WTC11 (cell line): ENCODE data around the gene DIP2A. TPM values are rescaled to one million over a fixed set of nuclear protein-coding genes. Genes with fewer than 3 reads are reported as not detected.

Source experiments
- ATAC-seq: fragments of 200-7000 bp; cut with Tn5 transposase; 2 replicates; pipeline ENCODE4 v1.10.0; 2021; ENCODE audit warnings: mild to moderate bottlenecking, moderate library complexity
- CTCF ChIA-PET: fragments of 300-600 bp; sonication (Branson Sonifier 250); formaldehyde crosslinking; loops from one replicate; lab custom pipeline; 2021; ENCODE audit warnings: antibody characterized with exemption; lab: Charles Lee
- POLR2A ChIA-PET: fragments of 350-600 bp; sonication (Branson Sonifier 250); formaldehyde crosslinking; loops from one replicate; lab custom pipeline; 2021; ENCODE audit warnings: antibody characterized with exemption; lab: Charles Lee
- DNase-seq: peaks from one replicate; pipeline ENCODE4 v3.0.0; 2021; ENCODE audit warnings: low spot score
- H3K27ac Mint-ChIP-seq: 2 replicates; pipeline ENCODE4 v1.8.0; 2021; ENCODE audit warnings: mixed read lengths
- H3K27me3 Mint-ChIP-seq: 2 replicates; pipeline ENCODE4 v1.8.0; 2021; ENCODE audit warnings: low read depth, mild to moderate bottlenecking, moderate library complexity, mixed read lengths
- H3K36me3 Mint-ChIP-seq: 2 replicates; pipeline ENCODE4 v1.8.0; 2021; ENCODE audit warnings: mixed read lengths
- H3K4me1 Mint-ChIP-seq: 2 replicates; pipeline ENCODE4 v1.8.0; 2022; ENCODE audit warnings: mixed read lengths
- H3K4me3 Mint-ChIP-seq: 2 replicates; pipeline ENCODE4 v1.8.0; 2021; ENCODE audit warnings: mild to moderate bottlenecking, moderate library complexity, mixed read lengths
- H3K9me3 Mint-ChIP-seq: 2 replicates; pipeline ENCODE4 v1.8.0; 2021; ENCODE audit warnings: mixed read lengths
- ATF3 ChIP-seq: sonication (generic); formaldehyde crosslinking; conservative IDR thresholded peaks from 2 replicates; pipeline ENCODE4 v1.8.1; 2022; ENCODE audit warnings: mild to moderate bottlenecking, missing genetic modification reagents
- ATF6 ChIP-seq: sonication (generic); formaldehyde crosslinking; IDR thresholded peaks from 2 replicates; pipeline ENCODE4 v1.8.1; 2023; ENCODE audit warnings: mild to moderate bottlenecking, missing genetic modification reagents
- ERG ChIP-seq: fragments of 250-450 bp; sonication (Bioruptor Pico); IDR thresholded peaks from 2 replicates; pipeline ENCODE4 v1.8.0; 2021; ENCODE audit warnings: mild to moderate bottlenecking
- ETV6 ChIP-seq: sonication (generic); formaldehyde crosslinking; IDR thresholded peaks from 2 replicates; pipeline ENCODE4 v1.8.1; 2022; ENCODE audit warnings: mild to moderate bottlenecking, missing genetic modification reagents
- FOXP4 ChIP-seq: sonication (generic); formaldehyde crosslinking; IDR thresholded peaks from 2 replicates; pipeline ENCODE4 v1.8.0; 2022; ENCODE audit warnings: mild to moderate bottlenecking, missing genetic modification reagents
- HMGA2 ChIP-seq: fragments of 250-450 bp; sonication (Bioruptor Pico); IDR thresholded peaks from 2 replicates; pipeline ENCODE4 v1.4.0; 2021; ENCODE audit warnings: mild to moderate bottlenecking, moderate library complexity
- IRF1 ChIP-seq: sonication (generic); formaldehyde crosslinking; IDR thresholded peaks from 2 replicates; pipeline ENCODE4 v1.8.0; 2023; ENCODE audit warnings: missing genetic modification reagents
- MLX ChIP-seq: sonication (generic); formaldehyde crosslinking; IDR thresholded peaks from 2 replicates; pipeline ENCODE4 v1.8.1; 2023; ENCODE audit warnings: mild to moderate bottlenecking, missing genetic modification reagents, moderate library complexity
- NFE2L1 ChIP-seq: sonication (generic); formaldehyde crosslinking; IDR thresholded peaks from 2 replicates; pipeline ENCODE4 v1.8.1; 2023; ENCODE audit warnings: missing genetic modification reagents
- NFYB ChIP-seq: sonication (generic); formaldehyde crosslinking; conservative IDR thresholded peaks from 2 replicates; pipeline ENCODE4 v1.8.0; 2022; ENCODE audit warnings: low read depth, missing genetic modification reagents
- PRRX2 ChIP-seq: fragments of 250-450 bp; sonication (Bioruptor Pico); IDR thresholded peaks from 2 replicates; pipeline ENCODE4 v1.8.0; 2021; ENCODE audit warnings: mild to moderate bottlenecking
- SMAD4 ChIP-seq: sonication (generic); formaldehyde crosslinking; IDR thresholded peaks from 2 replicates; pipeline ENCODE4 v1.8.0; 2022; ENCODE audit warnings: mild to moderate bottlenecking, missing genetic modification reagents
- SOX15 ChIP-seq: fragments of 250-450 bp; sonication (Bioruptor Pico); IDR thresholded peaks from 2 replicates; pipeline ENCODE4 v1.9.0; 2021; ENCODE audit warnings: mild to moderate bottlenecking
- SP1 ChIP-seq: sonication (generic); formaldehyde crosslinking; conservative IDR thresholded peaks from 2 replicates; pipeline ENCODE4 v1.8.1; 2022; ENCODE audit warnings: missing genetic modification reagents
- ZBTB21 ChIP-seq: sonication (generic); formaldehyde crosslinking; IDR thresholded peaks from 2 replicates; pipeline ENCODE4 v1.8.1; 2023; ENCODE audit warnings: mild to moderate bottlenecking, missing genetic modification reagents, borderline replicate concordance
- ZNF121 ChIP-seq: sonication (generic); formaldehyde crosslinking; IDR thresholded peaks from 2 replicates; pipeline ENCODE4 v1.8.0; 2023; ENCODE audit warnings: missing genetic modification reagents
- ZNF138 ChIP-seq: sonication (generic); formaldehyde crosslinking; conservative IDR thresholded peaks from 2 replicates; pipeline ENCODE4 v1.8.1; 2022; ENCODE audit warnings: mild to moderate bottlenecking, moderate library complexity, missing genetic modification reagents
- ZNF263 ChIP-seq: sonication (generic); formaldehyde crosslinking; IDR thresholded peaks from 2 replicates; pipeline ENCODE4 v1.8.1; 2022; ENCODE audit warnings: low read depth, mild to moderate bottlenecking, moderate library complexity, missing genetic modification reagents
- ZNF317 ChIP-seq: sonication (generic); formaldehyde crosslinking; IDR thresholded peaks from 2 replicates; pipeline ENCODE4 v1.8.1; 2023; ENCODE audit warnings: low read depth, mild to moderate bottlenecking, moderate library complexity, missing genetic modification reagents, borderline replicate concordance
- ZNF416 ChIP-seq: fragments of 250-450 bp; sonication (Bioruptor Pico); IDR thresholded peaks from 2 replicates; pipeline ENCODE4 v1.9.0; 2021; ENCODE audit warnings: mild to moderate bottlenecking, inconsistent platforms
- ZNF671 ChIP-seq: fragments of 250-450 bp; sonication (Bioruptor Pico); IDR thresholded peaks from 2 replicates; pipeline ENCODE4 v1.8.0; 2021; ENCODE audit warnings: mild to moderate bottlenecking
- total RNA-seq: library from RNA; stranded (reverse); gene quantifications from 3 replicates; pipeline ENCODE4 v1.2.3, GENCODE V29; 2021

The DIP2A gene
- total RNA-seq, 1 experiment from 2014 or later: 39.4 TPM

- CTCF ChIA-PET: interaction anchor here (0.8 to 1.1 kb wide), 3 partner anchors 32 to 97 kb away, joined by 3 to 4 read pairs (median 4); a partner anchor contains a TSS
- H3K4me3 Mint-ChIP-seq: no peak overlapping the region
- H3K27ac Mint-ChIP-seq: peak overlapping the region; percentile 87
- ATAC-seq (no peak), DNase-seq (no peak)
- peaks cover 39% of the 10 kb centered on the region for H3K4me1 Mint-ChIP-seq
- POLR2A ChIA-PET: no interaction called here
- H3K36me3 Mint-ChIP-seq: peaks cover 17% of the 10 kb centered on the region; the same call in 1 of the 2 replicates
- no peaks in the 10 kb centered on the region; the same call in 1 of the 2 replicates for H3K27me3 Mint-ChIP-seq
- TF ChIP-seq SMAD4 (no peak), SOX15 (CRISPR knock-in tag) (no peak), ATF6 (no peak), ATF3 (CRISPR knock-in tag) (no peak), ZNF121 (CRISPR knock-in tag) (peak; percentile 83; the same call in 1 of the 2 replicates), ZBTB21 (no peak), ZNF671 (CRISPR knock-in tag) (no peak), ZNF317 (CRISPR knock-in tag) (no peak)
- no peaks in the 10 kb centered on the region for H3K9me3 Mint-ChIP-seq
Observed at GRCh38 chr21:46422636-46423241, 36.0 kb upstream of the DIP2A start.

GRCh38 chr21:46423546-46424038 lies 35.1 kb upstream of the DIP2A start:
- CTCF ChIA-PET: interaction anchor here (0.8 to 1.6 kb wide), 5 partner anchors 12 to 198 kb away, joined by 3 to 4 read pairs (median 4); a partner anchor contains a TSS
- ATAC-seq (no peak), DNase-seq (no peak)

GRCh38 chr21:46424039-46424591 lies 34.6 kb upstream of the DIP2A start:
- TF ChIP-seq ZNF416 (CRISPR knock-in tag) (peak; percentile 84; the same call in 1 of the 2 replicates), NFYB (no peak)
- TF ChIP-seq, all 79 proteins: peak for 1
- Mint-ChIP-seq H3K27me3 (no peaks in the 10 kb centered on the region; the same call in 1 of the 2 replicates), H3K4me3 (no peak overlapping the region), H3K4me1 (peaks cover 39% of the 10 kb centered on the region), H3K27ac (peak overlapping the region; percentile 84; the same call in 1 of the 2 replicates), H3K9me3 (no peaks in the 10 kb centered on the region), H3K36me3 (peaks cover 7% of the 10 kb centered on the region; the same call in 1 of the 2 replicates)
- DNase-seq: no peak
- ChIA-PET CTCF (interaction anchor here (1.1 to 1.6 kb wide), 3 partner anchors 12 to 197 kb away, joined by 3 to 4 read pairs (median 4); a partner anchor contains a TSS), POLR2A (no interaction called here)
- peak; percentile 68 for ATAC-seq

More at GRCh38 chr21:46423546-46424038, 35.1 kb upstream of the DIP2A start:
- TF ChIP-seq ZNF263 (CRISPR knock-in tag): 0 out of 2 replicates have a peak, but pooled peaks have one; percentile 15
- no peak for TF ChIP-seq PRRX2
- POLR2A ChIA-PET: no interaction called here
- H3K4me1 Mint-ChIP-seq: peaks cover 39% of the 10 kb centered on the region
- H3K36me3 Mint-ChIP-seq: peaks cover 11% of the 10 kb centered on the region; the same call in 1 of the 2 replicates
- H3K27ac Mint-ChIP-seq: peak overlapping the region; percentile 84; the same call in 1 of the 2 replicates
- no peak overlapping the region for H3K4me3 Mint-ChIP-seq
- no peaks in the 10 kb centered on the region for H3K9me3 Mint-ChIP-seq
- no peaks in the 10 kb centered on the region; the same call in 1 of the 2 replicates for H3K27me3 Mint-ChIP-seq

GRCh38 chr21:46424621-46425020 lies 34.1 kb upstream of the DIP2A start:
- DNase-seq (no peak), ATAC-seq (no peak)
- Mint-ChIP-seq H3K9me3 (no peaks in the 10 kb centered on the region), H3K27me3 (no peaks in the 10 kb centered on the region; the same call in 1 of the 2 replicates), H3K27ac (peak overlapping the region; percentile 98), H3K4me1 (peaks cover 39% of the 10 kb centered on the region), H3K4me3 (no peak overlapping the region), H3K36me3 (peaks cover 4% of the 10 kb centered on the region)
- ChIA-PET POLR2A (no interaction called here), CTCF (interaction anchor here (1.4 to 1.6 kb wide), 2 partner anchors 13 to 197 kb away, joined by 3 to 4 read pairs; no protein-coding TSS in a partner anchor)
- no peak for TF ChIP-seq NFE2L1 (CRISPR knock-in tag)
- TF ChIP-seq FOXP4 (CRISPR knock-in tag): no peak
- no peak for TF ChIP-seq IRF1 (CRISPR knock-in tag)
- no peak for TF ChIP-seq ZNF138 (CRISPR knock-in tag)
- no peak for TF ChIP-seq ZNF416 (CRISPR knock-in tag)
- TF ChIP-seq MLX (CRISPR knock-in tag): no peak
- no peak for TF ChIP-seq ETV6
- TF ChIP-seq ERG (CRISPR knock-in tag): no peak
- no peak for TF ChIP-seq HMGA2 (CRISPR knock-in tag)
- no peak for TF ChIP-seq SP1 (CRISPR knock-in tag)
